Gastroesophageal sphincter (tissue), 4 donors: Measurements from ENCODE around the gene BRPF3. TPM values are rescaled to one million over a fixed set of nuclear protein-coding genes. Genes with fewer than 3 reads are reported as not detected.

ENCODE experiments used
- ATAC-seq: fragments of 150-250 bp; one replicate; pipeline ENCODE4 v1.9.1; 2016; ENCODE audit warnings: mild to moderate bottlenecking, moderate library complexity
- H3K27ac ChIP-seq, 4 donors: fragments of 200-600 bp; sonication (generic) in 3 of 4; 1 replicate in 3 of 4; 2 replicates in 1 of 4; pipeline ENCODE4 v1.5.1; 2016 to 2019
- H3K27me3 ChIP-seq: fragments of 200-600 bp; sonication (generic); one replicate; pipeline ENCODE4 v1.5.1; 2019
- H3K36me3 ChIP-seq, 2 donors: fragments of 200-600 bp; sonication (generic); one replicate each; pipeline ENCODE4 v1.5.1; 2019; ENCODE audit warnings: control low read depth in 1 of 2
- H3K4me1 ChIP-seq, 3 donors: fragments of 200-600 bp; sonication (generic); 1 replicate in 2 of 3; 2 replicates in 1 of 3; pipeline ENCODE4 v1.5.1; 2016 to 2019; ENCODE audit warnings: control low read depth in 2 of 3
- H3K4me3 ChIP-seq, 2 donors: fragments of 200-600 bp; sonication (generic); one replicate each; pipeline ENCODE4 v1.5.1; 2019; ENCODE audit warnings: mild to moderate bottlenecking in 1 of 2, moderate library complexity in 1 of 2
- H3K9me3 ChIP-seq, 3 donors: fragments of 200-600 bp; sonication (generic); one replicate each; pipeline ENCODE4 v1.5.1; 2017 to 2019; ENCODE audit warnings: control low read depth in 2 of 3
- EP300 ChIP-seq: sonication (generic); formaldehyde crosslinking; IDR thresholded peaks from one replicate; pipeline ENCODE4 v1.6.1; 2017; ENCODE audit warnings: antibody characterized with exemption, mild to moderate bottlenecking
- POLR2A ChIP-seq, 2 donors: fragments of 450-650 bp; IDR thresholded peaks; one replicate each; pipeline ENCODE4 v1.6.1; 2017; ENCODE audit warnings: antibody characterized with exemption in 2 of 2, mild to moderate bottlenecking in 2 of 2, moderate library complexity in 1 of 2
- POLR2AphosphoS5 ChIP-seq: sonication (generic); formaldehyde crosslinking; IDR thresholded peaks from one replicate; pipeline ENCODE4 v1.6.1; 2017; ENCODE audit warnings: antibody characterized with exemption
- WGBS, 2 donors: methylation state at CpG; one replicate each; pipeline ENCODE4 v1.1.5; 2018; ENCODE audit warnings: low coverage in 1 of 2; 5-methylcytosine and 5-hydroxymethylcytosine counted together
- total RNA-seq, 4 donors: library from RNA; depleted of rRNA; stranded (reverse); fragments of >200 nt; gene quantifications; one replicate each; pipeline ENCODE4 v1.1.0, GENCODE V29; 2016
- TF ChIP-seq, protein P1 (sequence below), 4 experiments: fragments of 200-600 bp in 2 of 4; fragments of 450-650 bp in 2 of 4; sonication (generic) in 1 of 4; IDR thresholded peaks; one replicate each; pipeline ENCODE4 v1.5.1; 2017 to 2019; ENCODE audit warnings: antibody characterized with exemption in 4 of 4, mild to moderate bottlenecking in 2 of 4, moderate library complexity in 2 of 4

BRPF3 gene
- total RNA-seq = 10 to 100 TPM; 19.0 to 36.7 (median 20.4) TPM

GRCh38 chr6:36196113-36196879, at the start of gene BRPF3:
BRPF3 (plus strand) TSS chr6:36196744; CDS start chr6:36200323, 3,579 bp downstream.
- Histone ChIP-seq H3K36me3 (peaks cover 0 to 14% of the 10 kb centered on the region in 2 donors), H3K27me3 (no peaks in the 10 kb centered on the region), H3K4me3 (peak within 1 kb of the TSS; percentile 85 to 89), H3K27ac (peak within 1 kb of the TSS; percentile 93 to 99 (median 98)), H3K4me1 (peaks cover 2 to 33% (median 4%) of the 10 kb centered on the region in 3 donors), H3K9me3 (no peaks in the 10 kb centered on the region)
- 0% methylated on average over 3 of the region's 79 CpGs for WGBS, 2 donors
- ATAC-seq = peak; percentile 88
- TF ChIP-seq POLR2AphosphoS5 (no peak), POLR2A (IDR thresholded peaks at IDR 0.05) (peak in 1 of 2 donors; percentile 55), EP300 (no peak)
- TF ChIP-seq, protein P1, sequence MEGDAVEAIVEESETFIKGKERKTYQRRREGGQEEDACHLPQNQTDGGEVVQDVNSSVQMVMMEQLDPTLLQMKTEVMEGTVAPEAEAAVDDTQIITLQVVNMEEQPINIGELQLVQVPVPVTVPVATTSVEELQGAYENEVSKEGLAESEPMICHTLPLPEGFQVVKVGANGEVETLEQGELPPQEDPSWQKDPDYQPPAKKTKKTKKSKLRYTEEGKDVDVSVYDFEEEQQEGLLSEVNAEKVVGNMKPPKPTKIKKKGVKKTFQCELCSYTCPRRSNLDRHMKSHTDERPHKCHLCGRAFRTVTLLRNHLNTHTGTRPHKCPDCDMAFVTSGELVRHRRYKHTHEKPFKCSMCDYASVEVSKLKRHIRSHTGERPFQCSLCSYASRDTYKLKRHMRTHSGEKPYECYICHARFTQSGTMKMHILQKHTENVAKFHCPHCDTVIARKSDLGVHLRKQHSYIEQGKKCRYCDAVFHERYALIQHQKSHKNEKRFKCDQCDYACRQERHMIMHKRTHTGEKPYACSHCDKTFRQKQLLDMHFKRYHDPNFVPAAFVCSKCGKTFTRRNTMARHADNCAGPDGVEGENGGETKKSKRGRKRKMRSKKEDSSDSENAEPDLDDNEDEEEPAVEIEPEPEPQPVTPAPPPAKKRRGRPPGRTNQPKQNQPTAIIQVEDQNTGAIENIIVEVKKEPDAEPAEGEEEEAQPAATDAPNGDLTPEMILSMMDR (IDR thresholded peaks at IDR 0.05) = peak in 3 of 4 experiments; percentile 75 to 94 (median 91)

DNA sequence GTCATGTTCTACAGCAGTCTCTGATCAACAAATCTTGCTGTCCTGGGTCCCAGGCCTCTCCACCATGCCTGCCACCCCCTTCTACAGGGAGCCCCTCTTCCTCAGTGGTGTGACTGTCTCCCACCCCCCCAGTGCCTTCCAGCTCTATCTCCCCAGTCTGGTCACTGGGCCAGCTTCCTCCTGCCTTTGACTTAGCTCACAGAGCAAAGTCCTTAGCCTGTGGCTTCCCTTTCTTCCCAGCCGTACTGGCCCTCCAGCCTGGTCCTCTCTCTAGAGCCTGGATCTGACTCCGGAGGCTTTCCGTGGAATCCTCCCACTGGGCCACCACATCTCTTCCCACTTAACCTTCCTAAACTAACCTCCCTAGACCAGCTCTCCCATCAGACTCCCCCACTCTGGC, 49.2 kb upstream of the BRPF3 start:
- H3K4me1 ChIP-seq = peaks cover 0 to 8% (median 0%) of the 10 kb centered on the region in 3 donors
- ATAC-seq = no peak
- no peak overlapping the region for H3K4me3 ChIP-seq
- H3K36me3 ChIP-seq = no peaks in the 10 kb centered on the region
- H3K27me3 ChIP-seq = no peaks in the 10 kb centered on the region
- H3K27ac ChIP-seq = no peak overlapping the region
- no peaks in the 10 kb centered on the region for H3K9me3 ChIP-seq
- 72 to 93% methylated on average over 3 of the region's 3 CpGs for WGBS, 2 donors
- TF ChIP-seq POLR2A (IDR thresholded peaks at IDR 0.05) = no peak
- TF ChIP-seq, protein P1 (IDR thresholded peaks at IDR 0.05) = no peak
- no peak for TF ChIP-seq POLR2AphosphoS5
- no peak for TF ChIP-seq EP300

- Histone ChIP-seq H3K9me3 (no peaks in the 10 kb centered on the region), H3K27me3 (no peaks in the 10 kb centered on the region), H3K27ac (peak overlapping the region in 3 of 4 donors; percentile 25 to 70 (median 27)), H3K4me1 (peaks cover 0 to 8% (median 0%) of the 10 kb centered on the region in 3 donors), H3K36me3 (no peaks in the 10 kb centered on the region), H3K4me3 (no peak overlapping the region)
- TF ChIP-seq, protein P1 (IDR thresholded peaks at IDR 0.05) = no peak
- no peak for TF ChIP-seq POLR2A (IDR thresholded peaks at IDR 0.05)
- ATAC-seq = peak; percentile 67
Measured at GRCh38 chr6:36149476-36149875, 47.1 kb upstream of the BRPF3 start.

DNA sequence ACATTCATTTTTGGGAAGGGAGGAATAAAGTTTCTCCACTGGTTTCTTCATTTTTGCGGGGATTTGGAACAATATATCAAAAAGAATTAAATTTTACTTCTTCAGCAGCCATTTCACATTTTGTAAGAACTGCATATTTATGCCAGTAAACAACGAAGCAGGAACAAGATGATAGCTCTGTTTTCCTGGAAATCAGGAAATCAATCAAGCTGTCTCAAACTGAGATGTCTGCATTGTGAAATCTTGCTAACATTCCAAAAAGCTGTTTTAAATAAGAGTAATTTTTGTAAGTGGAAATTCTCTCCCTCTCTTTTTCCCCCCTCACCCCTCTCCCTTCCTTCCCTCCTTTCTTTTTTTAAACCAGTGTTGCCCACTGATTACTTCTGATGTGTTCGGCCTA, 46.3 kb upstream of the BRPF3 start:
- peak overlapping the region in 3 of 4 donors; percentile 25 to 70 (median 27) for H3K27ac ChIP-seq
- TF ChIP-seq, protein P1 (IDR thresholded peaks at IDR 0.05) = no peak
- peak; percentile 74 for TF ChIP-seq POLR2AphosphoS5
- peaks cover 0 to 8% (median 0%) of the 10 kb centered on the region in 3 donors for H3K4me1 ChIP-seq
- no peaks in the 10 kb centered on the region for H3K9me3 ChIP-seq
- H3K4me3 ChIP-seq = no peak overlapping the region
- ATAC-seq = peak; percentile 79
- H3K36me3 ChIP-seq = no peaks in the 10 kb centered on the region
- WGBS, 2 donors = 40 to 47% methylated on average over 2 to 3 of the region's 3 CpGs
- H3K27me3 ChIP-seq = no peaks in the 10 kb centered on the region

DNA sequence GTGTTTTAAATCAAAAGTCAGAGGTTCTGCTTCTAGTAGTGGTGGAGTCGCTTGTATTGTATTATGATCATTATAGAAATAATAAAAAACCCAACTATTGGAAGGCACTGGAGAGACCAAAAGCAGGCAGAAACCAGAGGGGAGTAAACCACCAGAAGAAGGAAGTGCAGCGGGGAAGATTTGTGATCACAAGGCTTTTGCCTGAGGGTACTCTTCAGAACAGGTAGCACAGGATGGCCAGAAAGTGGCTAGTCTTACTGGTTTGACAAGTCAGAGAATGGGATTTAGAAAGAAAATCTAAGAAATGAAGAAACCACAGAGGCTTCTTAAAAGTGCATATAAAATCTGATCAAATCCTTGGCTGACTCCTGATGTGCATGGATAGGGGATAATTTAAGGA, 42.3 kb upstream of the BRPF3 start:
- no peak for ATAC-seq
- TF ChIP-seq POLR2A (IDR thresholded peaks at IDR 0.05) (no peak), POLR2AphosphoS5 (no peak)
- H3K36me3 ChIP-seq = no peaks in the 10 kb centered on the region
- peaks cover 0 to 8% (median 0%) of the 10 kb centered on the region in 3 donors for H3K4me1 ChIP-seq
- H3K9me3 ChIP-seq = peaks cover 0 to 4% (median 0%) of the 10 kb centered on the region in 3 donors
- no peak overlapping the region for H3K27ac ChIP-seq
- WGBS, 2 donors = 57 to 85% methylated on average over 1 to 2 of the region's 2 CpGs
- H3K4me3 ChIP-seq = no peak overlapping the region
- no peaks in the 10 kb centered on the region for H3K27me3 ChIP-seq
